ENCODE data around the gene SHCBP1L.

SHCBP1L gene

DNA sequence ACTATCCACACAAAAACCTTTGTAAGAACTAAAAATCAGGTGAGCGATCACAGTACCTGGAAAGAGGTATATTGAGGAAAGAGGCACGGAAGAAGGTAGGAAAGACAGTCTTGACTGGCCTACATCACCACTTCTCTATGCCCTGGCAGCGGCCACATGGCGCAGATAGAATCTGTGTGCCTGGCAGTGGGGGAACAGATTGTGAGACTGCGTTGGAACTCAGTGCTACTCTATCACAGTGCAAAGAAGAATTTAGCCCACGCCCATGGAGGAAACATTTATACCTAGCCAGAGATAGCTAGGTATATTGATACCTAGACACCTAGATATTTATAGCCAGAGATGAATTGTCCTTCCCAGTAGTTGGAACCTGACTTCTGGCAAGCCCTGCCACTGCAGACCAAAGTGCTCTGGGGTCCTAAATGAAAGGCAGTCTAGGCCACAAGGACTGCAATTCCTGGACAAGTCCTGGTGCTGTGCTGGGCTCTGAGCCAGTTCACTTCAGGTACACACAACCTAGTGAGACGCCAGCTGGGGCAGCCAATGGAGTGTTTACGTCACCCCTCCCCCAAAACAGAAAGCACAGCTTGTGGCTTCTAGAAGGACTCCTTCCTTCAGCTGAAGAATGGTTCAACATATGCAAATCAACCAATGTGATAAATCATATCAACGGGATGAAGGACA is 61.9 kb downstream of the SHCBP1L start:
- H3K4me3 ChIP-seq (ENCODE audit: low read depth, low read length), result no peak overlapping the region
- TF ChIP-seq, protein P1, sequence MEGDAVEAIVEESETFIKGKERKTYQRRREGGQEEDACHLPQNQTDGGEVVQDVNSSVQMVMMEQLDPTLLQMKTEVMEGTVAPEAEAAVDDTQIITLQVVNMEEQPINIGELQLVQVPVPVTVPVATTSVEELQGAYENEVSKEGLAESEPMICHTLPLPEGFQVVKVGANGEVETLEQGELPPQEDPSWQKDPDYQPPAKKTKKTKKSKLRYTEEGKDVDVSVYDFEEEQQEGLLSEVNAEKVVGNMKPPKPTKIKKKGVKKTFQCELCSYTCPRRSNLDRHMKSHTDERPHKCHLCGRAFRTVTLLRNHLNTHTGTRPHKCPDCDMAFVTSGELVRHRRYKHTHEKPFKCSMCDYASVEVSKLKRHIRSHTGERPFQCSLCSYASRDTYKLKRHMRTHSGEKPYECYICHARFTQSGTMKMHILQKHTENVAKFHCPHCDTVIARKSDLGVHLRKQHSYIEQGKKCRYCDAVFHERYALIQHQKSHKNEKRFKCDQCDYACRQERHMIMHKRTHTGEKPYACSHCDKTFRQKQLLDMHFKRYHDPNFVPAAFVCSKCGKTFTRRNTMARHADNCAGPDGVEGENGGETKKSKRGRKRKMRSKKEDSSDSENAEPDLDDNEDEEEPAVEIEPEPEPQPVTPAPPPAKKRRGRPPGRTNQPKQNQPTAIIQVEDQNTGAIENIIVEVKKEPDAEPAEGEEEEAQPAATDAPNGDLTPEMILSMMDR (IDR thresholded peaks at IDR 0.05; ENCODE audit: borderline replicate concordance, insufficient read depth, low read depth, low read length), result no peak

DNA sequence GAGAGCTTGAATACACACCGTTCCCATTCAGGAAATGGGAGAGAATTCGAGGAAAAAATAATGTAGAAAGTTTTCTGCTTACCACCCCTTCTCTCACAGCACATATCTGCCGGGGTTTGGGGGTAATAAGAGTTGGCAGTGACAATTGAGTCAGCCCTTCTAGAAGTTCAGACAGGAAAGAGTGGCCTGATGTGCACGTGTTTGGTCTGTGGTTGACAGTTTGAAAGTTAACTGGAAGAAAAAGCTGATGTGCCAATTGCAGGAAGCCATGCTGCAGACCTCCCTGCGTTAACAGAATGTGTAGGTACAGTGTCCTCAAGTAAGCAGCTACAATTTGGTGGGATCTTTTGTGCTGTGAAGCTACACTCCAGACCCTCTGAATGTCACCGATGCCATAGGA is 63.0 kb downstream of the SHCBP1L start:
- H3K4me3 ChIP-seq (ENCODE audit: low read depth, low read length), result no peak overlapping the region
- TF ChIP-seq, protein P1 (IDR thresholded peaks at IDR 0.05; ENCODE audit: borderline replicate concordance, insufficient read depth, low read depth, low read length), result no peak

DNA sequence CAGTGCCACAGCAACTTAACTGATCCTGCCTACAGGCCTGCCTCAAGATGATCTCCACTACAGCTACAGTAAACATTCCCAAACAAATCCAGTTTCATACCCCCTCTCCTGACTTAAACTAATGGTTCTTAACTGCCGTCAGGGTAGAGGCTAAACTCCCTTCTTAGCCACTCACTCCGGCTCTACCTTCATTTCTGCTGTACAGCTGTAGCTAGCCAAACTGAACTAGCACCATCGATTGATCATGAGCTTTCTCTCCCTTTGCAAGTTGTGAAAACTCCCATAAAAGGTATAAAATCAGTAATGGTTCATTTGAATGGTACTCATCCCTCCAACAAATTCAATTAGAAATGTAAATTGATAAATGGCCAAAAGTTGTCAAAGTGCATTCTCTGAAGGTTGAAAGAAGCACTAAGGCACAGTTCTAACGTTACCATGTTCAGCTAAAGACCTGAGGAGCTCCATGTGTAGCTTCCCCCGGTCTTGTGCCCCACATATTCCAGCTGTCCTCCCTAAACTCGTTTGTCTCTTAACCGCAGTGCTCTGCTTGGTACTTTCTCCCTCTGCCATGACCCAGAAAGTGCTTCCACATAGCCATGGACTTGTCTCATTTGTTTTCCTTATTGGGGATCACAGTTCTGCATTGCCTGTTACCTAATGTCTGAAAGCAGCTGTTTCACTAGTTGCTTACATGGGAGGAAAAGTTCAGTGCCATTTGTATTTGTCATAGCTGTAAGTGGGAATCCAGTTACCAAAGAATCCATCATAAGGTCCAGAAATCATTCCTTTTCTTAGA is 64.0 kb downstream of the SHCBP1L start:
- TF ChIP-seq, protein P1 (IDR thresholded peaks at IDR 0.05; ENCODE audit: borderline replicate concordance, insufficient read depth, low read depth, low read length), result no peak

DNA sequence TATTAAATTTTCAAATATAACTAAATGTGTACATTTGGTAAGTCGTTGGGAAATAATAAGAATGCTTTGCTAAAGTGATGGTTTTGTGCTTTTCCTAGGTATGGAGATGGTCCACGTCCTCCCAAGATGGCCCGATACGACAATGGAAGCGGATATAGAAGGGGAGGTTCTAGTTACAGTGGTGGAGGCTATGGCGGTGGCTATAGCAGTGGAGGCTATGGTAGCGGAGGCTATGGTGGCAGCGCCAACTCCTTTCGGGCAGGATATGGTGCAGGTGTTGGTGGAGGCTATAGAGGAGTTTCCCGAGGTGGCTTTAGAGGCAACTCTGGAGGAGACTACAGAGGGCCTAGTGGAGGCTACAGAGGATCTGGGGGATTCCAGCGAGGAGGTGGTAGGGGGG is 66.0 kb downstream of the SHCBP1L start:
- TF ChIP-seq, protein P1 (IDR thresholded peaks at IDR 0.05; ENCODE audit: borderline replicate concordance, insufficient read depth, low read depth, low read length), result no peak
- H3K4me3 ChIP-seq (ENCODE audit: low read depth, low read length), result no peak overlapping the region

More for the DNA sequence above, 64.0 kb downstream of the SHCBP1L start:
- no peak overlapping the region for H3K4me3 ChIP-seq (ENCODE audit: low read depth, low read length)

DNA sequence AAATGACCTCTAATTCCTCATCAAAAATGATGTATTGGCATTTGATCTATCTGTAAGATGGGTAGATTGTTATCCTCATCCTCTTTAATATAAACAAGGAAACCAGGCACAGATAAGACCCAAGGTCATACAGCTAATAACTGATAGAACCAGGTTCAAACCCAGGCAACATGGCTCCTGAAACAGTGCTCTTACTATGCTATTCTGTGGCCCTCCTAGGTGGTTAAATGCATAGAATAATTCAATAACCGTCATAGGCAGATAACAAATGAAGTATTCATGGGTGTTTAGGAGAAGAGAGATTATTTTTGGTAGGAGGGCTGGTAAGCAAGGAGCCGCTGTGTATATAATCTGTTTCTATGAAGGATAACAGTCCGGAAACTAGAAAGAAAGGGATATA is 67.4 kb downstream of the SHCBP1L start:
- TF ChIP-seq, protein P1 (IDR thresholded peaks at IDR 0.05; ENCODE audit: borderline replicate concordance, insufficient read depth, low read depth, low read length), result no peak
- H3K4me3 ChIP-seq (ENCODE audit: low read depth, low read length), result no peak overlapping the region

DNA sequence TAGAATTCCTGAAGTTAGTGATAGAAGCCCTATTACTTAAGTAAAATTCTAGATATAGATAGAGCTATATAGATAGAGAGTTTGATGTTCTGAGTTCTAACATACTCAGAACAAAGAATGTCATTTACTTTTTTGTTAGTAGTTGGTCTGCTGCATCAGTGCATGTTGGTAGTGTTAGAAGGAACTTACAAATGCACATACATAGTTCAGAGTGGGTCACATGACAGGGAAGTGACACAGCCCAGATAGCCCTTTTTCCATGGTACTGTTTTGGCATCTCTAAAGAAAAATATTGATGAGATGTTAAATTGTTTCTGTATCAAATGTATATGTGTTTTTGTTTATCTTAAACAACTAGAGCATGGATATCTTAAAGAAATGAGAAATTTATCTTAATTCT is 68.1 kb downstream of the SHCBP1L start:
- TF ChIP-seq, protein P1 (IDR thresholded peaks at IDR 0.05; ENCODE audit: borderline replicate concordance, insufficient read depth, low read depth, low read length), result no peak
- H3K4me3 ChIP-seq (ENCODE audit: low read depth, low read length), result no peak overlapping the region

DNA sequence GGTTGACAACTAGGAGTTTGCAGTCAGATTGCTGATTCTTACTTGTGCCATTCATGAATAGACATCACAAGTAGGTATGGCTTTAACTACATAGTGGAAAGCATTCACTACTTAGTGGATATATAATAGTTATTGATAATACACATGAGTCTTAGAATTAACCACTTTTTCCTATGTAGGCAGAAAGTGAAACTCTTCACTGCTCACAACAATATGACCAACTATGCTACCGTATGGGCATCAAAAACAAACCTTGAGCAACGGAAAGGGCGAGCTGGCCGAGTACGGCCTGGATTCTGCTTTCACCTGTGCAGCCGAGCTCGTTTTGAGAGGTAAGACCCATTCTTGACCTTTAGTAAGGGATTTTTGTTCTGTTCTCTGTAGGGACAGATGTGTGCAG is 75.1 kb downstream of the SHCBP1L start:
- TF ChIP-seq, protein P1 (IDR thresholded peaks at IDR 0.05; ENCODE audit: borderline replicate concordance, insufficient read depth, low read depth, low read length), result no peak
- H3K4me3 ChIP-seq (ENCODE audit: low read depth, low read length), result no peak overlapping the region
